ENCODE data around the gene SERPINA7.
A peak's percentile ranks its signal among the peaks of the same experiment; 100 is the strongest.

Gene SERPINA7, protein sequence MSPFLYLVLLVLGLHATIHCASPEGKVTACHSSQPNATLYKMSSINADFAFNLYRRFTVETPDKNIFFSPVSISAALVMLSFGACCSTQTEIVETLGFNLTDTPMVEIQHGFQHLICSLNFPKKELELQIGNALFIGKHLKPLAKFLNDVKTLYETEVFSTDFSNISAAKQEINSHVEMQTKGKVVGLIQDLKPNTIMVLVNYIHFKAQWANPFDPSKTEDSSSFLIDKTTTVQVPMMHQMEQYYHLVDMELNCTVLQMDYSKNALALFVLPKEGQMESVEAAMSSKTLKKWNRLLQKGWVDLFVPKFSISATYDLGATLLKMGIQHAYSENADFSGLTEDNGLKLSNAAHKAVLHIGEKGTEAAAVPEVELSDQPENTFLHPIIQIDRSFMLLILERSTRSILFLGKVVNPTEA

DNA sequence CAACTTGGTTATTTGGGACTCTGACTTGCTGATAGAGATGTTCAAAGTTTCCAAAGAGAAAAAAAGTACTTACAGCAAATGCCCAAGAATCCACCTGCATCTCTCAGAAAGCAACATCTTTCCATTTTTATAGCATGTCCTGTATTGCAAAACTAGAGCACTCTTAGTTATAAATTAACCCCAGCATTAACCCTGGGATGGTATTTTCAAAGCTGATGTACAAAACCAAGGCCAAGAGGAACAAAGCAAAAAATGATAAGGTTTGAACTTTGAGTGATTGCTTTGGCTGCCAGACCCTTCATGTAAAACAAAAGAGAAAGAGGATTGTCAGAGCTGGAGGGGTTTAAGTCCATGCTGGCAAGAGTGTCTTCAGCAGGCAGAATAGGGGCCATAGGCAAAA is at the start of gene SERPINA7:
SERPINA7 (minus strand) TSS at position 103 of the 400 bp plus-strand sequence. CDS start 1,669 bp downstream, outside the sequence.
- H3K4me3 ChIP-seq (ENCODE audit: low read depth, low read length) = no peak within 1 kb of the TSS

DNA sequence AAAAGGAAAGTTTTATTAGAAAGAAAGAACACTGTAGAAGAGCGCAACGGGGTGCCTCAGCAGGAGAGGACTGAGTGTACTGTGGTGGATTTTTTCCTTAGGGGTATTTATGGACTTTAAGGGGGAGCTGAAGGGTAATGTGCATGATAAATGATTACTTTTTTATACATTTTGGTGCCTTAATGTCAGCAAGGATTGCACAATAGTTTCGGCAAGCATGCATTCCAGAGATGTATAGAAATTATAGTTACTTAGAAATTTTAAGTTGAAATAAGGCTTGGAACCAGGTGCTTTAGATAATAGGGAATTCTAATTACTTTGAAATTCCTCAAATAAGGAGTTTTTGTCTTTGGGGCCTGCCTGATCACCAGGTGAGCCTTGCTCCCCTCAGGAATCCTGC is 30.5 kb upstream of the SERPINA7 start:
- no peak overlapping the region for H3K4me3 ChIP-seq (ENCODE audit: low read depth, low read length)
- TF ChIP-seq, protein P1, sequence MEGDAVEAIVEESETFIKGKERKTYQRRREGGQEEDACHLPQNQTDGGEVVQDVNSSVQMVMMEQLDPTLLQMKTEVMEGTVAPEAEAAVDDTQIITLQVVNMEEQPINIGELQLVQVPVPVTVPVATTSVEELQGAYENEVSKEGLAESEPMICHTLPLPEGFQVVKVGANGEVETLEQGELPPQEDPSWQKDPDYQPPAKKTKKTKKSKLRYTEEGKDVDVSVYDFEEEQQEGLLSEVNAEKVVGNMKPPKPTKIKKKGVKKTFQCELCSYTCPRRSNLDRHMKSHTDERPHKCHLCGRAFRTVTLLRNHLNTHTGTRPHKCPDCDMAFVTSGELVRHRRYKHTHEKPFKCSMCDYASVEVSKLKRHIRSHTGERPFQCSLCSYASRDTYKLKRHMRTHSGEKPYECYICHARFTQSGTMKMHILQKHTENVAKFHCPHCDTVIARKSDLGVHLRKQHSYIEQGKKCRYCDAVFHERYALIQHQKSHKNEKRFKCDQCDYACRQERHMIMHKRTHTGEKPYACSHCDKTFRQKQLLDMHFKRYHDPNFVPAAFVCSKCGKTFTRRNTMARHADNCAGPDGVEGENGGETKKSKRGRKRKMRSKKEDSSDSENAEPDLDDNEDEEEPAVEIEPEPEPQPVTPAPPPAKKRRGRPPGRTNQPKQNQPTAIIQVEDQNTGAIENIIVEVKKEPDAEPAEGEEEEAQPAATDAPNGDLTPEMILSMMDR (IDR thresholded peaks at IDR 0.05; ENCODE audit: borderline replicate concordance, insufficient read depth, low read depth, low read length) = no peak

More for the DNA sequence above, at the start of gene SERPINA7:
- TF ChIP-seq, protein P1 (IDR thresholded peaks at IDR 0.05; ENCODE audit: borderline replicate concordance, insufficient read depth, low read depth, low read length) = no peak

DNA sequence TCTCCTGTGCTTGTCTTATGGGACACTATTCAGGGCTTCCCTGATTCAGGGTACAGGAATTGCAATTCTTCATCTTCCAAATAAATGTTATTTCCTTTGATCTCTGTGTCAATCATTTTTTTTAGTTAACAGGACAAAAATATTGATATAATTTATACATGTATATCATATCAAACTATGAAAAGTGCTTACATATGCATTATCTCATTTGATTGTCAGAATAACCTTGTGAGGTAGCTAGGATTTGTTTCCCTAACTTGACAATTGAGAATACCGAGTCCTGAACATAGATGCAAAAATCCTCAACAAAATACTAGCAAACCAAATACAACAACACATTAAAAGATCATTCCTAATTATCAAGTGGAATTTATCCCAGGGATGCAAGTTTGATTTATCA is 11.5 kb upstream of the SERPINA7 start:
- TF ChIP-seq, protein P1 (IDR thresholded peaks at IDR 0.05; ENCODE audit: borderline replicate concordance, insufficient read depth, low read depth, low read length) = no peak
- no peak overlapping the region for H3K4me3 ChIP-seq (ENCODE audit: low read depth, low read length)

DNA sequence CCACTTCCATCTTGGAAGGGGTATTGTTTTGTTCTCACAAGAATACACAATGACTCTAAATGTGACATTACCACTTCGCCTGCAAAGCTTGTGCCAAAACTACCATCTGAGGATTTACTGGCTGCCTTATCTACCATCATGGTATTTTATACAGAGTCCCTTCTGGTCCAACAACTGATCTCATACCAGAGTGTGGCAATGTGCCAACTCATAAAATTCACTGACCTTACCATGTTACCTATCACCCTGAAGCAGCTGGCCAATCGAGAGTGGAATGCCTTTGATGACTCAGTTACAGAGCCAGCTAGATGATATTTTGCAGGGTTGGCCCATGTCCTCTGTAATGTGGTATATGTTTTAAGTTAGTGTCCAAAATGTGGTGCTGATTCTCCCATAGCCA is 3.8 kb upstream of the SERPINA7 start:
- no peak overlapping the region for H3K4me3 ChIP-seq (ENCODE audit: low read depth, low read length)
- TF ChIP-seq, protein P1 (IDR thresholded peaks at IDR 0.05; ENCODE audit: borderline replicate concordance, insufficient read depth, low read depth, low read length) = no peak

DNA sequence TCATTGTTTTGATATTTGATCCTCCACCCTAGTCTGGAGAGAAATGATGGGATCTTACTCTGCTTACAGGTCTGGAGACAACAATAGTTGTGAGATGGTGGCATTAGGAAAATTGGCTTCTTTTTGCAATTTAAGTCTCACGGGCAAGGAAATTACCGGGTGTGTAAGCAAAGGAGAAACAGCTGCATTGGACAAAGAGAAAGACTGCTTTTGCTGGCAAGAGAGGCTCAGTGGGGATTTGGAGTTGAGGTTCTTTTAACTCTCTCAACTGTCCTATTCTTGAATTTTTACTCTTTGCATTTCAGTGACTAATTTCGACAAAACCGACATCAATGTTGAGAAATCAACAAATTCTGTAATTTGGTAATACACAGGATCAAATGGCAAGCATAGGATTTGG is 2.3 kb upstream of the SERPINA7 start:
- TF ChIP-seq, protein P1 (IDR thresholded peaks at IDR 0.05; ENCODE audit: borderline replicate concordance, insufficient read depth, low read depth, low read length) = no peak
- H3K4me3 ChIP-seq (ENCODE audit: low read depth, low read length) = no peak overlapping the region

DNA sequence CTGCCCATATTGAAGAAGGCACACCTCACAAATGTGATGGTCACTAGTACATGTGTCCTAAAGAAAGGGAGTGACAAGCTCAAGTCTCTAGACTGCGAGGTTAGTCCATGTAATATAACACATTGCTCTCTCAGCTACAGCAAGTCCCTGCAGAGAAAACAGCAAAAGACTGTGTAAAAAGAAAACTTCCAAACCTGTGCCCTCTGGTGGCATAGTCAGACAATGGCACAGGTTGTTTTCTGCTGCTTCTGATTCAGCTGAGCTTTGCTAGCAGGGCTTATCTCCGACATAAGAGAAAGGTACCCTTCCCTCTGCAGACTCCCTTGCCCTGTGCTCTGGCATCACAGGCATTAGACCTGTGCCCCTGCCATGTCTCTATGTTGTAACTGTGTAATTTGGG is 1.4 kb upstream of the SERPINA7 start:
- no peak overlapping the region for H3K4me3 ChIP-seq (ENCODE audit: low read depth, low read length)
- TF ChIP-seq, protein P1 (IDR thresholded peaks at IDR 0.05; ENCODE audit: borderline replicate concordance, insufficient read depth, low read depth, low read length) = 0 out of 2 replicates have a peak, but pooled peaks have one; percentile 25

All from GM12875 (cell line).